H1 (cell line): ENCODE results near the gene RNF114. TPM values are rescaled to one million over a fixed set of nuclear protein-coding genes. Genes with fewer than 3 reads are reported as not detected.

Experiments
- CTCF ChIA-PET: fragments of 300-600 bp; sonication (Branson Sonifier 250); formaldehyde crosslinking; loops from one replicate; lab custom pipeline; 2021; ENCODE audit not compliant: partially characterized antibody; lab: Charles Lee
- POLR2A ChIA-PET: fragments of 300-600 bp; sonication (Branson Sonifier 250); formaldehyde crosslinking; loops from one replicate; lab custom pipeline; 2021; ENCODE audit warnings: inconsistent platforms; ENCODE audit not compliant: partially characterized antibody; lab: Charles Lee
- DNase-seq, 2 experiments: peaks; one replicate each; pipeline versions ENCODE4 v3.0.0 to v3.0.0-alpha.2; 2010 to 2022; ENCODE audit warnings: low spot score in 2 of 2, low read depth in 1 of 2, mixed read lengths in 1 of 2
- FAIRE-seq: peaks from 2 replicates; lab custom pipeline; 2011; peaks lifted over from hg19 to GRCh38; lab: Jason Lieb, UNC
- H2AFZ ChIP-seq: 2 replicates; pipeline ENCODE4 v1.8.1; 2012; ENCODE audit warnings: low read length, inconsistent platforms
- H2AK5ac ChIP-seq: 2 replicates; pipeline ENCODE4 v1.6.1; 2013; ENCODE audit warnings: low read depth, low read length
- H2BK120ac ChIP-seq: replicated peaks from 2 replicates; pipeline ENCODE3; 2013; ENCODE audit warnings: low read depth, low read length, inconsistent platforms
- H2BK12ac ChIP-seq: 2 replicates; pipeline ENCODE4 v1.6.1; 2013; ENCODE audit warnings: low read depth, low read length
- H2BK15ac ChIP-seq: 2 replicates; pipeline ENCODE4 v1.6.1; 2013; ENCODE audit warnings: low read length
- H2BK20ac ChIP-seq: 2 replicates; pipeline ENCODE4 v1.6.1; 2013; ENCODE audit warnings: low read length
- H2BK5ac ChIP-seq: 2 replicates; pipeline ENCODE4 v1.6.1; 2013; ENCODE audit warnings: low read depth, low read length
- H3K14ac ChIP-seq: 2 replicates; pipeline ENCODE4 v1.6.1; 2013; ENCODE audit warnings: inconsistent platforms; ENCODE audit not compliant: insufficient read length
- H3K18ac ChIP-seq: 2 replicates; pipeline ENCODE4 v1.6.1; 2013; ENCODE audit warnings: low read length; ENCODE audit errors: extremely low read depth
- H3K23ac ChIP-seq: 2 replicates; pipeline ENCODE4 v1.6.1; 2013; ENCODE audit warnings: inconsistent platforms; ENCODE audit not compliant: insufficient read length
- H3K23me2 ChIP-seq: 2 replicates; pipeline ENCODE4 v1.6.1; 2013; ENCODE audit warnings: low read depth, low read length
- H3K27ac ChIP-seq: 2 replicates; pipeline ENCODE4 v1.6.1; 2011; ENCODE audit warnings: low read depth, low read length, inconsistent platforms
- H3K27me3 ChIP-seq, 4 experiments: replicated peaks in 1 of 4; 1 replicate in 1 of 4; 2 replicates in 3 of 4; pipeline versions ENCODE4 v1.6.1 to v1.8.1; 2011 to 2013; ENCODE audit warnings: low read length in 3 of 4, mild to moderate bottlenecking in 3 of 4, inconsistent platforms in 2 of 4, mixed read lengths in 2 of 4, moderate library complexity in 1 of 4; ENCODE audit not compliant: control insufficient read depth in 3 of 4, insufficient read depth in 3 of 4; ENCODE audit errors: extremely low read depth in 1 of 4
- H3K36me3 ChIP-seq, 4 experiments: 2 replicates each; pipeline versions ENCODE4 v1.6.1 to v1.8.1; 2011 to 2013; ENCODE audit warnings: mild to moderate bottlenecking in 4 of 4, low read length in 3 of 4, moderate library complexity in 2 of 4, control low read depth in 1 of 4, inconsistent platforms in 1 of 4; ENCODE audit not compliant: insufficient read depth in 4 of 4, control insufficient read depth in 2 of 4
- H3K4ac ChIP-seq: replicated peaks from 2 replicates; pipeline ENCODE3; 2013; ENCODE audit warnings: low read length, low read depth, mixed read lengths, inconsistent platforms; ENCODE audit not compliant: insufficient read length
- H3K4me1 ChIP-seq, 4 experiments: replicated peaks in 1 of 4; 1 replicate in 1 of 4; 2 replicates in 3 of 4; pipeline versions ENCODE4 v1.6.1 to v1.8.1; 2011 to 2013; ENCODE audit warnings: low read length in 3 of 4, inconsistent platforms in 2 of 4, mixed read lengths in 1 of 4; ENCODE audit not compliant: insufficient read depth in 4 of 4, control insufficient read depth in 3 of 4
- H3K4me2 ChIP-seq, 2 experiments: 2 replicates each; pipeline versions ENCODE4 v1.6.1 to v1.8.1; 2011 to 2013; ENCODE audit warnings: low read depth in 2 of 2, low read length in 2 of 2, control low read depth in 1 of 2, inconsistent platforms in 1 of 2, mild to moderate bottlenecking in 1 of 2; ENCODE audit not compliant: insufficient read depth in 1 of 2
- H3K4me3 ChIP-seq, 4 experiments: fragments of 200-600, 300-600 bp in 1 of 4; sonication (generic), shearing (Covaris generic), sonication (Bioruptor Twin) in 1 of 4; 2 replicates each; pipeline versions ENCODE4 v1.5.1 to v1.8.1; 2011 to 2016; ENCODE audit warnings: low read length in 4 of 4, low read depth in 3 of 4, control low read depth in 2 of 4, inconsistent platforms in 2 of 4, mild to moderate bottlenecking in 2 of 4, mixed read lengths in 1 of 4, moderate library complexity in 1 of 4; ENCODE audit not compliant: insufficient read depth in 2 of 4; ENCODE audit errors: extremely low read depth in 1 of 4
- H3K56ac ChIP-seq: replicated peaks from 2 replicates; pipeline ENCODE3; 2013; ENCODE audit warnings: low read depth, mild to moderate bottlenecking, mixed read lengths, low read length, inconsistent platforms; ENCODE audit not compliant: insufficient read length
- H3K79me1 ChIP-seq: 2 replicates; pipeline ENCODE4 v1.6.1; 2013; ENCODE audit warnings: low read depth, low read length, control low read depth
- H3K79me2 ChIP-seq, 2 experiments: 2 replicates each; pipeline versions ENCODE4 v1.6.1 to v1.8.1; 2012 to 2013; ENCODE audit warnings: low read length in 2 of 2, mild to moderate bottlenecking in 2 of 2, inconsistent platforms in 1 of 2; ENCODE audit not compliant: insufficient read depth in 2 of 2, control insufficient read depth in 1 of 2
- H3K9ac ChIP-seq, 4 experiments: replicated peaks in 1 of 4; 1 replicate in 1 of 4; 2 replicates in 3 of 4; pipeline versions ENCODE4 v1.6.1 to v1.8.1; 2011 to 2013; ENCODE audit warnings: low read depth in 3 of 4, low read length in 3 of 4, control low read depth in 2 of 4, mild to moderate bottlenecking in 2 of 4, moderate library complexity in 2 of 4, inconsistent platforms in 1 of 4; ENCODE audit errors: extremely low read depth in 1 of 4
- H3K9me3 ChIP-seq, 2 experiments: 2 replicates each; pipeline versions ENCODE4 v1.6.1 to v1.8.1; 2012 to 2013; ENCODE audit warnings: mild to moderate bottlenecking in 2 of 2, moderate library complexity in 2 of 2, control low read depth in 1 of 2, inconsistent platforms in 1 of 2, low read depth in 1 of 2, low read length in 1 of 2, mixed read lengths in 1 of 2; ENCODE audit not compliant: insufficient read depth in 2 of 2
- H4K20me1 ChIP-seq, 2 experiments: replicated peaks in 1 of 2; 2 replicates each; pipeline versions ENCODE3 to v1.8.1; 2011 to 2013; ENCODE audit warnings: inconsistent platforms in 2 of 2, low read length in 2 of 2, mild to moderate bottlenecking in 1 of 2; ENCODE audit not compliant: insufficient read depth in 2 of 2, control insufficient read depth in 1 of 2
- H4K5ac ChIP-seq: 2 replicates; pipeline ENCODE4 v1.6.1; 2013; ENCODE audit warnings: low read length, low read depth, mixed read lengths, inconsistent platforms; ENCODE audit not compliant: insufficient read length
- H4K8ac ChIP-seq: 2 replicates; pipeline ENCODE4 v1.8.0; 2013; ENCODE audit warnings: mild to moderate bottlenecking, moderate library complexity, low read length, inconsistent platforms; ENCODE audit not compliant: insufficient read depth; ENCODE audit errors: extremely low read depth
- H4K91ac ChIP-seq: replicated peaks from 2 replicates; pipeline ENCODE3; 2013; ENCODE audit warnings: low read length, mixed read lengths, inconsistent platforms; ENCODE audit not compliant: insufficient read length
- ATF2 ChIP-seq: IDR thresholded peaks from 2 replicates; pipeline ENCODE4 v1.6.1; 2012; ENCODE audit warnings: low read length, inconsistent platforms
- ATF3 ChIP-seq: IDR thresholded peaks from 2 replicates; pipeline ENCODE4 v1.6.1; 2011; ENCODE audit warnings: low read depth, mild to moderate bottlenecking, low read length; ENCODE audit not compliant: insufficient read depth
- CBX5 ChIP-seq: fragments of 300-800, 300-1000 bp; sonication (generic); IDR thresholded peaks from 2 replicates; pipeline ENCODE4 v1.7.1; 2016; ENCODE audit warnings: antibody characterized with exemption, low read length, low read depth
- CEBPB ChIP-seq: IDR thresholded peaks from 2 replicates; pipeline ENCODE4 v1.6.1; 2012; ENCODE audit warnings: low read depth, low read length
- HDAC6 ChIP-seq: IDR thresholded peaks from one replicate; pipeline ENCODE4 v1.7.1; 2012; ENCODE audit warnings: low read depth, mild to moderate bottlenecking, inconsistent platforms, low read length, moderate library complexity
- KDM5A ChIP-seq: fragments of 200-600 bp; IDR thresholded peaks from 2 replicates; pipeline ENCODE4 v1.7.1; 2012; ENCODE audit warnings: mild to moderate bottlenecking, low read length, inconsistent platforms, mixed read lengths
- PHF8 ChIP-seq: fragments of 200-600 bp; sonication (generic); conservative IDR thresholded peaks from 2 replicates; pipeline ENCODE4 v1.7.1; 2012; ENCODE audit warnings: low read depth, mild to moderate bottlenecking, inconsistent platforms, low read length, moderate library complexity
- TBP ChIP-seq: IDR thresholded peaks from 2 replicates; pipeline ENCODE4 v1.6.1; 2011; ENCODE audit warnings: low read depth, low read length, improper control_type of control experiment
- WGBS, 2 experiments: shearing (Covaris generic) in 1 of 2; methylation state at CpG; one replicate each; pipeline versions ENCODE4 v1.1.6 to v1.1.7; 2013 to 2015; ENCODE audit warnings: low lambda C conversion rate in 2 of 2, mixed read lengths in 2 of 2, inconsistent platforms in 1 of 2, low coverage in 1 of 2, missing lambda C conversion rate in 1 of 2; ENCODE audit not compliant: insufficient replicate concordance in 2 of 2, insufficient coverage in 1 of 2, insufficient read length in 1 of 2; ENCODE audit errors: extremely low coverage in 1 of 2, missing lambda C conversion rate in 1 of 2; 5-methylcytosine and 5-hydroxymethylcytosine counted together
- polyA plus RNA-seq, 7 experiments: library from polyadenylated mRNA; depleted of rRNA in 3 of 7; stranded (reverse) in 5 of 7; unstranded in 2 of 7; fragments of >200 nt in 5 of 7; fragments of 200-250 nt in 2 of 7; gene quantifications; 1 replicate in 5 of 7; 2 replicates in 1 of 7; 4 replicates in 1 of 7; pipeline versions ENCODE4 v1.2.1 to v1.2.3, GENCODE V29; 2011 to 2013; ENCODE audit warnings: missing spikeins in 2 of 7, mixed read lengths in 2 of 7
- total RNA-seq: library from RNA; stranded (reverse); fragmentation: NEBNext Ultra II Directional; extraction: Animal tissue kit (Norgen Biotek cat#: 25700); gene quantifications from 2 replicates; pipeline ENCODE4 v1.2.1, GENCODE V29; 2021

Gene RNF114
- total and polyA plus RNA-seq, 2 of the 8 experiments (the other 6 are each of a cell fraction or from before 2014, with no cell fraction given): 81.7 to 89.9 TPM

GRCh38 chr20:49938173-49939163, 2.3 kb downstream of the RNF114 start:
- Histone ChIP-seq H3K18ac (no peak overlapping the region), H2BK5ac (no peak overlapping the region), H3K9ac (no peak overlapping the region), H2BK12ac (no peak overlapping the region), H3K23me2 (peaks cover 7% of the 10 kb centered on the region; the same call in 1 of the 2 replicates), H3K36me3 (peaks cover 0 to 30% (median 5%) of the 10 kb centered on the region in 4 experiments; a peak in 5 of 8 replicates), H3K56ac (no peak overlapping the region), H2AFZ (no peak overlapping the region), H3K79me1 (peaks cover 16% of the 10 kb centered on the region), H3K4me2 (peak overlapping the region; percentile 94 to 98), H4K91ac (no peak overlapping the region), H2BK15ac (no peak overlapping the region), H4K8ac (no peak overlapping the region), H3K14ac (no peak overlapping the region), H3K27me3 (no peaks in the 10 kb centered on the region), H2AK5ac (no peak overlapping the region), H3K4ac (peak overlapping the region; percentile 51), H3K4me3 (peak overlapping the region in 2 of 4 experiments; percentile 2 to 99; a peak in 3 of 8 replicates), H3K9me3 (no peaks in the 10 kb centered on the region), H4K5ac (no peak overlapping the region), H4K20me1 (peaks cover 10% of the 10 kb centered on the region in 2 experiments), H2BK20ac (no peak overlapping the region), H3K79me2 (peaks cover 21 to 69% of the 10 kb centered on the region in 2 experiments), H3K23ac (no peak overlapping the region), H3K4me1 (peaks cover 3 to 14% (median 8%) of the 10 kb centered on the region in 4 experiments; a peak in 5 of 7 replicates), H2BK120ac (no peak overlapping the region), H3K27ac (no peak overlapping the region)
- ChIA-PET POLR2A (interaction anchor here (1.4 to 1.7 kb wide), 2 partner anchors 18 to 127 kb away, joined by 3 to 5 read pairs; no protein-coding TSS in a partner anchor), CTCF (interaction anchor here (1.0 to 2.2 kb wide), 10 partner anchors 9 to 240 kb away, joined by 3 to 9 read pairs (median 4); no protein-coding TSS in a partner anchor)
- DNase-seq: no peak
- no peak for FAIRE-seq
- 89% methylated on average over 12 of the region's 12 CpGs; no CpG with 5 or more reads in 1 of the 2 experiments for WGBS, 2 experiments
- TF ChIP-seq TBP (no peak), ATF2 (no peak), KDM5A (no peak), HDAC6 (no peak), CBX5 (no peak), ATF3 (no peak), CEBPB (no peak), PHF8 (no peak)
